ENCODE data around the gene PUM2. TPM values are rescaled to one million over a fixed set of nuclear protein-coding genes. Genes with fewer than 3 reads are reported as not detected.
A peak's percentile ranks its signal among the peaks of the same experiment; 100 is the strongest.
"Not testable (repeated sequence)": the region's sequence is repeated elsewhere in the genome, so short reads cannot be mapped to it uniquely, and the experiment has no call there.

Gene PUM2
- total and polyA plus RNA-seq, 5 donors from 2014 or later, result 15.1 to 131 (median 19.5) TPM

DNA sequence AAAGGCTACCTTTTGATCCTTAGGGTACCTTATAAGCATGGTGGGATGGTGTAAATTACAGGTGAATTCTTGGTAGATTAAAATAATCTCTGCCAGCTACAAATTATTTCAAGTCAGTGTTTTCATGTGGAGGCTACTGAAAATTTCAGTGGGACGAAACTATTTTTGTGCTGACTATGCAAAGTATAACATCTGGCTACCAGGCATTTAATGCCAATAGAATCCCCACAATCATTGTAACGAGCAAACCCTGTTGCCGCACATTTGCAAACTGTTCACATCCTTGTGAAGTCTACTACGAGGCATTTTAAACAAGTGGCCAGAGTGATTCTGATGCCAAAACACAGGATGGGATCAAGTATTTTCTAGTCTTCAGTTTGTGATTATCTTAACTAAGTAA, 77.6 kb downstream of the PUM2 start:
- Mint-ChIP-seq H3K9me3 (no peaks in the 10 kb centered on the region), H3K27ac (peak overlapping the region in 1 of 3 donors; percentile 49), H3K36me3 (peaks cover 28% of the 10 kb centered on the region)

DNA sequence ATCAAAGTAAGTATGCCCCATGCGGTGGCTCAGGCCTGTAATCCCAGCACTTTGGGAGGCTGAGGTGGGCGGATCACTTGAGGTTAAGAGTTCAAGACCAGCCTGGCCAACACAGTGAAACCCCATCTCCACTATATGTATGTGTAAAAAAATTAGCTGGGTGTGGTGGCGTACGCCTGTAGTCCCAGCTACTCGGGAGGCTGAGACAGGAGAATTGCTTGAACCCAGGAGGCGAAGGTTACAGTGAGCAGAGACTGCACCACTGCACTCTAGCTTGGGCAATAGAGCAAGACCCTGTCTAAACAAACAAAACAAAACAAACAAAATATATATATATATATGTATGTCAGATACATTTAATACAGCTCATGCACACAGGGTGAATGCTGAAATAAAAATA, 82.3 kb downstream of the PUM2 start:
- not testable (repeated sequence) for H3K27me3 ChIP-seq (ENCODE audit: control insufficient read depth, insufficient read depth, low read length)

More for the DNA sequence above, 77.6 kb downstream of the PUM2 start:
- DNase-seq (no peak), ATAC-seq (ENCODE audit: low read depth in 2 of 2) (no peak)
- peaks cover 33% of the 10 kb centered on the region for H3K36me3 ChIP-seq (ENCODE audit: control insufficient read depth, insufficient read depth, low read length)
- no peaks in the 10 kb centered on the region for H3K9me3 ChIP-seq (ENCODE audit: control insufficient read depth in 2 of 2, low read length in 2 of 2)
- H3K27me3 Mint-ChIP-seq, result no peaks in the 10 kb centered on the region
- no peak overlapping the region for H3K4me3 Mint-ChIP-seq
- H3K4me1 Mint-ChIP-seq, result peaks cover 3 to 38% (median 18%) of the 10 kb centered on the region in 4 donors
- H3K27ac ChIP-seq (ENCODE audit: insufficient read depth, low read length, poor library complexity, severe bottlenecking), result no peak overlapping the region
- no peaks in the 10 kb centered on the region for H3K27me3 ChIP-seq (ENCODE audit: control insufficient read depth, insufficient read depth, low read length)
- no peak overlapping the region for H3K4me3 ChIP-seq (ENCODE audit: low read depth, low read length)
- H3K4me1 ChIP-seq (ENCODE audit: control insufficient read depth, insufficient read depth, low read length, poor library complexity, severe bottlenecking), result no peaks in the 10 kb centered on the region

DNA sequence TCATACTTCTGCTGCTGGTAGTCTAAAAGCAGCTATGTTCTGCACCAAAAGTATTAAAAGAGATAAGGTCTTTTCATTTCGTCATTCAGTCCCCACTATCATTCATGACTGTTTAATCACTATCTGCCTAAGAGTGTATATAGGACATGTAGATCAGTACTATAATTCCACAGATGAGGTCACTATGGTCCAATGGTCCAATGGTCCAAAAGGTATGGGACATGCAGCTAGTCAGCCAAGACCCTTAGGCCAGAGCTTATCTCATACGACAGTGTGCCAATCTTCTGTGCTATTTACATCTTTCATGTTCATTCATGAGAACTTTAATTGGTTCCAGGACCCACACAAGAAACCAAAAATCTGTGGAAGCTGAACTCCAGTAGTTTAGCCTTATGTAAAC, 83.1 kb downstream of the PUM2 start:
- H3K27ac Mint-ChIP-seq, result peak overlapping the region in 1 of 3 donors; percentile 64
- Histone ChIP-seq H3K27me3 (ENCODE audit: control insufficient read depth, insufficient read depth, low read length) (no peaks in the 10 kb centered on the region), H3K9me3 (ENCODE audit: control insufficient read depth in 2 of 2, low read length in 2 of 2) (no peaks in the 10 kb centered on the region), H3K4me1 (ENCODE audit: control insufficient read depth, insufficient read depth, low read length, poor library complexity, severe bottlenecking) (no peaks in the 10 kb centered on the region), H3K36me3 (ENCODE audit: control insufficient read depth, insufficient read depth, low read length) (peaks cover 33% of the 10 kb centered on the region), H3K27ac (ENCODE audit: insufficient read depth, low read length, poor library complexity, severe bottlenecking) (no peak overlapping the region), H3K4me3 (ENCODE audit: low read depth, low read length) (no peak overlapping the region)
- ATAC-seq (ENCODE audit: low read depth in 2 of 2), result no peak
- H3K4me1 Mint-ChIP-seq, result peaks cover 5 to 32% (median 23%) of the 10 kb centered on the region in 4 donors
- H3K36me3 Mint-ChIP-seq, result peaks cover 36% of the 10 kb centered on the region
- no peak overlapping the region for H3K4me3 Mint-ChIP-seq
- no peaks in the 10 kb centered on the region for H3K9me3 Mint-ChIP-seq
- DNase-seq, result no peak
- H3K27me3 Mint-ChIP-seq, result no peaks in the 10 kb centered on the region

More for the DNA sequence above, 82.3 kb downstream of the PUM2 start:
- H3K9me3 ChIP-seq (ENCODE audit: control insufficient read depth in 2 of 2, low read length in 2 of 2); DNase-seq; ATAC-seq (ENCODE audit: low read depth in 2 of 2); H3K4me3 ChIP-seq (ENCODE audit: low read depth, low read length); H3K27ac Mint-ChIP-seq; H3K9me3 Mint-ChIP-seq; H3K4me1 ChIP-seq (ENCODE audit: control insufficient read depth, insufficient read depth, low read length, poor library complexity, severe bottlenecking); H3K27me3 Mint-ChIP-seq; H3K4me3 Mint-ChIP-seq; H3K27ac ChIP-seq (ENCODE audit: insufficient read depth, low read length, poor library complexity, severe bottlenecking): not testable (repeated sequence)
- H3K36me3 ChIP-seq (ENCODE audit: control insufficient read depth, insufficient read depth, low read length), result peaks cover 33% of the 10 kb centered on the region
- H3K4me1 Mint-ChIP-seq, result peaks cover 5 to 33% (median 24%) of the 10 kb centered on the region in 4 donors
- peaks cover 41% of the 10 kb centered on the region for H3K36me3 Mint-ChIP-seq

DNA sequence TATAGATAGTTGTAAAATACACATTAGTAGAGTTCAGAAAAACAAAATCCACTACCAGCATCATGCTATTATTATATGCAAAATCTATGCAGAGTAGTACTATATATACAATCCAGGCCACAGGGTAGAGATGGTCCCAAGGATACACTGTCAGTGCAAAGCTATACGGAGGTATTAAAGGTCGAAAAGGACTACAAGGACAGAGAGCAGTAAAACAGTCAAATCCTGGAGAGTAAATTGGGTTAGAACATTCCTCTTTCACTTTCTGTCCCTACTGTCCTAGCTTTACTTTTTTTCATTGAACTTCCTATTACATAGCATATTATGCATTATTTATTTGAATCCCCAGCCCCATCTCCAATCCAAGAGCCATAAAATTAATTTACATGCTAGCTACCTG, 86.0 kb downstream of the PUM2 start:
- Histone ChIP-seq H3K27me3 (ENCODE audit: control insufficient read depth, insufficient read depth, low read length) (no peaks in the 10 kb centered on the region), H3K4me1 (ENCODE audit: control insufficient read depth, insufficient read depth, low read length, poor library complexity, severe bottlenecking) (no peaks in the 10 kb centered on the region), H3K9me3 (ENCODE audit: control insufficient read depth in 2 of 2, low read length in 2 of 2) (no peaks in the 10 kb centered on the region), H3K36me3 (ENCODE audit: control insufficient read depth, insufficient read depth, low read length) (peaks cover 55% of the 10 kb centered on the region), H3K27ac (ENCODE audit: insufficient read depth, low read length, poor library complexity, severe bottlenecking) (no peak overlapping the region), H3K4me3 (ENCODE audit: low read depth, low read length) (no peak overlapping the region)
- Mint-ChIP-seq H3K4me1 (peaks cover 5 to 20% (median 17%) of the 10 kb centered on the region in 4 donors), H3K4me3 (no peak overlapping the region), H3K9me3 (no peaks in the 10 kb centered on the region), H3K36me3 (peaks cover 29% of the 10 kb centered on the region), H3K27ac (peak overlapping the region in 1 of 3 donors; percentile 74), H3K27me3 (no peaks in the 10 kb centered on the region)
- DNase-seq, result no peak
- ATAC-seq (ENCODE audit: low read depth in 2 of 2), result no peak

DNA sequence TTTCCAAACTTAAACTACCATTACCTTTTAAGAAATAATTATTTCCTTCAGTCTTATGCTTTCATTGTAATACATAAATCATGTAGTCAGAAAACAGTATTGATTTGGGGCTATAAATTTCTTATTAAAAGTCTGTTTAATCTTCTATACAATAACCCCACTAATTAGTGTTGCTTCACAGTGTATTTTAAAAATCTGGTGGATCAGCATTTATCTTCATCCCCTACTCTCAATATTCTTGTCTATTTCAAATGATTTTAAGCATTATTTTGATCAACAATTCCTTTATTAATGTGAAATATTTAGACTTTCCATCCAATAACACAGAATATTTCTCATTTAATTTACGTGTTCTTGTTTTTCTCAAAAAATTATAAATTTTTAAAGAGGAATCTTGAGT, 93.2 kb downstream of the PUM2 start:
- Histone ChIP-seq H3K9me3 (ENCODE audit: control insufficient read depth in 2 of 2, low read length in 2 of 2) (no peaks in the 10 kb centered on the region), H3K27ac (ENCODE audit: insufficient read depth, low read length, poor library complexity, severe bottlenecking) (no peak overlapping the region), H3K27me3 (ENCODE audit: control insufficient read depth, insufficient read depth, low read length) (no peaks in the 10 kb centered on the region), H3K36me3 (ENCODE audit: control insufficient read depth, insufficient read depth, low read length) (peaks cover 78% of the 10 kb centered on the region), H3K4me1 (ENCODE audit: control insufficient read depth, insufficient read depth, low read length, poor library complexity, severe bottlenecking) (no peaks in the 10 kb centered on the region), H3K4me3 (ENCODE audit: low read depth, low read length) (no peak overlapping the region)
- Mint-ChIP-seq H3K36me3 (peaks cover 41% of the 10 kb centered on the region), H3K4me3 (no peak overlapping the region), H3K4me1 (peaks cover 0 to 6% (median 0%) of the 10 kb centered on the region in 4 donors), H3K27ac (no peak overlapping the region), H3K9me3 (no peaks in the 10 kb centered on the region), H3K27me3 (no peaks in the 10 kb centered on the region)
- DNase-seq (no peak), ATAC-seq (ENCODE audit: low read depth in 2 of 2) (no peak)

- Mint-ChIP-seq H3K4me3 (no peak overlapping the region), H3K27me3 (no peaks in the 10 kb centered on the region), H3K36me3 (peaks cover 55% of the 10 kb centered on the region), H3K27ac (no peak overlapping the region), H3K4me1 (peaks cover 0 to 6% (median 0%) of the 10 kb centered on the region in 4 donors), H3K9me3 (no peaks in the 10 kb centered on the region)
- DNase-seq (no peak), ATAC-seq (ENCODE audit: low read depth in 2 of 2) (no peak)
- Histone ChIP-seq H3K27ac (ENCODE audit: insufficient read depth, low read length, poor library complexity, severe bottlenecking) (no peak overlapping the region), H3K9me3 (ENCODE audit: control insufficient read depth in 2 of 2, low read length in 2 of 2) (no peaks in the 10 kb centered on the region), H3K4me3 (ENCODE audit: low read depth, low read length) (no peak overlapping the region), H3K36me3 (ENCODE audit: control insufficient read depth, insufficient read depth, low read length) (peaks cover 80% of the 10 kb centered on the region), H3K27me3 (ENCODE audit: control insufficient read depth, insufficient read depth, low read length) (no peaks in the 10 kb centered on the region), H3K4me1 (ENCODE audit: control insufficient read depth, insufficient read depth, low read length, poor library complexity, severe bottlenecking) (no peaks in the 10 kb centered on the region)
Observed at GRCh38 chr2:20254731-20255130, 95.9 kb downstream of the PUM2 start.

DNA sequence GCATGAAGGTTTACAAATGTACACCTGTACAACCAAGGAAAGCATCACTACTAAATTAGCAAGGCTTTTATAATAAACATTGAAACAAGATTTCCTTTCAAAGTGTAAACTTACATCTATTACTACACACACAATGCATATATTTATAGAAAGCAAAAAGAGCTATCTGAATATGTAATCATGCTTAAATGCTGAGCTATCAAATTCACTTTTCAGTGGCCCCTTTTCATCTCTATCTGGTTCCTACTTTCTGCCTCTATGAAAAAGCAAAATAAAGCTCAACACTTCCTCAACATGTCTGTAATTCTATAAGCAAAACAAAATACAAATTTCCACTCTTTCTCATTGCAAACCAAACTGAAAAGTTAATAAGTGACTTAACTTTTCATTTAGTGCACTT, 100.2 kb downstream of the PUM2 start:
- Histone ChIP-seq H3K9me3 (ENCODE audit: control insufficient read depth in 2 of 2, low read length in 2 of 2) (no peaks in the 10 kb centered on the region), H3K27ac (ENCODE audit: insufficient read depth, low read length, poor library complexity, severe bottlenecking) (no peak overlapping the region), H3K4me3 (ENCODE audit: low read depth, low read length) (no peak overlapping the region), H3K4me1 (ENCODE audit: control insufficient read depth, insufficient read depth, low read length, poor library complexity, severe bottlenecking) (no peaks in the 10 kb centered on the region), H3K27me3 (ENCODE audit: control insufficient read depth, insufficient read depth, low read length) (no peaks in the 10 kb centered on the region), H3K36me3 (ENCODE audit: control insufficient read depth, insufficient read depth, low read length) (peaks cover 72% of the 10 kb centered on the region)
- Mint-ChIP-seq H3K4me1 (peaks cover 0 to 6% (median 3%) of the 10 kb centered on the region in 4 donors), H3K4me3 (no peak overlapping the region), H3K9me3 (no peaks in the 10 kb centered on the region), H3K27ac (no peak overlapping the region), H3K36me3 (peaks cover 58% of the 10 kb centered on the region), H3K27me3 (no peaks in the 10 kb centered on the region)
- no peak for DNase-seq
- no peak for ATAC-seq (ENCODE audit: low read depth in 2 of 2)

- H3K9me3 ChIP-seq (ENCODE audit: control insufficient read depth in 2 of 2, low read length in 2 of 2), result no peaks in the 10 kb centered on the region
- DNase-seq (no peak), ATAC-seq (ENCODE audit: low read depth in 2 of 2) (no peak)
- no peak overlapping the region for H3K27ac ChIP-seq (ENCODE audit: insufficient read depth, low read length, poor library complexity, severe bottlenecking)
- no peaks in the 10 kb centered on the region for H3K9me3 Mint-ChIP-seq
- no peak overlapping the region for H3K4me3 Mint-ChIP-seq
- peaks cover 0 to 6% (median 2%) of the 10 kb centered on the region in 4 donors for H3K4me1 Mint-ChIP-seq
- no peak overlapping the region for H3K4me3 ChIP-seq (ENCODE audit: low read depth, low read length)
- H3K27me3 Mint-ChIP-seq, result no peaks in the 10 kb centered on the region
- H3K27ac Mint-ChIP-seq, result no peak overlapping the region
- peaks cover 55% of the 10 kb centered on the region for H3K36me3 Mint-ChIP-seq
- peaks cover 59% of the 10 kb centered on the region for H3K36me3 ChIP-seq (ENCODE audit: control insufficient read depth, insufficient read depth, low read length)
- no peaks in the 10 kb centered on the region for H3K27me3 ChIP-seq (ENCODE audit: control insufficient read depth, insufficient read depth, low read length)
- H3K4me1 ChIP-seq (ENCODE audit: control insufficient read depth, insufficient read depth, low read length, poor library complexity, severe bottlenecking), result no peaks in the 10 kb centered on the region
Observed at GRCh38 chr2:20249170-20249569, 101.5 kb downstream of the PUM2 start.

Measured in CD4-positive, CD25-positive, alpha-beta regulatory T cell (primary cell).